Coronary artery (tissue), 2 donors: ENCODE data around the gene CHMP1B.

Experiments used
- DNase-seq: peaks from one replicate; pipeline ENCODE4 v3.0.0-alpha.2; 2017; ENCODE audit warnings: low spot score
- H3K27ac ChIP-seq, 2 donors: fragments of 200-600 bp; sonication (generic); one replicate each; pipeline ENCODE4 v1.5.1; 2016 to 2019
- H3K4me3 ChIP-seq: fragments of 200-600 bp; sonication (generic); 2 replicates; pipeline ENCODE4 v1.5.1; 2016; ENCODE audit warnings: mild to moderate bottlenecking, moderate library complexity
- CTCF ChIP-seq: fragments of 200-600 bp; sonication (generic); IDR thresholded peaks from one replicate; pipeline ENCODE4 v1.5.1; 2019; ENCODE audit warnings: antibody characterized with exemption

CHMP1B gene

GRCh38 chr18:11821208-11821607 lies 30.0 kb upstream of the CHMP1B start:
- no peak overlapping the region for H3K27ac ChIP-seq
- no peak overlapping the region for H3K4me3 ChIP-seq
- TF ChIP-seq CTCF, result no peak
- no peak for DNase-seq

- DNase-seq, result no peak
- no peak overlapping the region for H3K4me3 ChIP-seq
- TF ChIP-seq CTCF, result no peak
- no peak overlapping the region for H3K27ac ChIP-seq
These were observed 29.5 kb upstream of the CHMP1B start for GRCh38 chr18:11821643-11822237.

GRCh38 chr18:11823545-11823944 lies 27.7 kb upstream of the CHMP1B start:
- TF ChIP-seq CTCF, result no peak
- DNase-seq, result no peak
- Histone ChIP-seq H3K4me3 (no peak overlapping the region), H3K27ac (no peak overlapping the region)

- no peak for TF ChIP-seq CTCF
- H3K4me3 ChIP-seq, result no peak overlapping the region
- no peak for DNase-seq
- no peak overlapping the region for H3K27ac ChIP-seq
These were observed 24.4 kb upstream of the CHMP1B start for GRCh38 chr18:11826836-11827235.

GRCh38 chr18:11828786-11829432 lies 22.3 kb upstream of the CHMP1B start:
- DNase-seq, result no peak
- no peak overlapping the region for H3K4me3 ChIP-seq
- no peak for TF ChIP-seq CTCF
- no peak overlapping the region for H3K27ac ChIP-seq

GRCh38 chr18:11830585-11830984 lies 20.6 kb upstream of the CHMP1B start:
- no peak for DNase-seq
- TF ChIP-seq CTCF, result no peak
- H3K27ac ChIP-seq, result no peak overlapping the region

GRCh38 chr18:11831921-11832320 lies 19.3 kb upstream of the CHMP1B start:
- DNase-seq, result no peak
- H3K4me3 ChIP-seq, result no peak overlapping the region
- TF ChIP-seq CTCF, result no peak
- no peak overlapping the region for H3K27ac ChIP-seq

More at GRCh38 chr18:11830585-11830984, 20.6 kb upstream of the CHMP1B start:
- H3K4me3 ChIP-seq, result no peak overlapping the region
